ENCODE results near the gene ATP13A3.

DNA sequence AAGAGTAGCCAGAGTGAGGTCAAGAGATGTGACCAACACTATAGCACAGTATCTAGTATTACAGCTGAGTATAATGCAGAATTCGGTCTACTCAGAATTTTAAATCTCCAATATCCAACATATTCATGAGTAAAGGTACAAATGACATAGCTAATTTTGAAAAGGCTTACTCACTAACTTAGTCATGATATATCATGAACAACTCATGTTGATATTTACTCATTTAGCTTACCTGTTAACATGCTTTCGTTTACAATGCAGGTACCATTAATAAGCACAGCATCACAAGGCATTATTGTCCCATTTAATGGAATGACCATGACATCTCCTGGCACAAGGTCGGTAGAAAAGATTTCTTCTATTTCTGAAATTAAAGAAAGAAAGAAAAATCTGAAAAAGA is 36.9 kb downstream of the ATP13A3 start:
- no peak for TF ChIP-seq POLR2A (IDR thresholded peaks at IDR 0.05; ENCODE audit: low read depth, low read length)
- TF ChIP-seq, protein P1, sequence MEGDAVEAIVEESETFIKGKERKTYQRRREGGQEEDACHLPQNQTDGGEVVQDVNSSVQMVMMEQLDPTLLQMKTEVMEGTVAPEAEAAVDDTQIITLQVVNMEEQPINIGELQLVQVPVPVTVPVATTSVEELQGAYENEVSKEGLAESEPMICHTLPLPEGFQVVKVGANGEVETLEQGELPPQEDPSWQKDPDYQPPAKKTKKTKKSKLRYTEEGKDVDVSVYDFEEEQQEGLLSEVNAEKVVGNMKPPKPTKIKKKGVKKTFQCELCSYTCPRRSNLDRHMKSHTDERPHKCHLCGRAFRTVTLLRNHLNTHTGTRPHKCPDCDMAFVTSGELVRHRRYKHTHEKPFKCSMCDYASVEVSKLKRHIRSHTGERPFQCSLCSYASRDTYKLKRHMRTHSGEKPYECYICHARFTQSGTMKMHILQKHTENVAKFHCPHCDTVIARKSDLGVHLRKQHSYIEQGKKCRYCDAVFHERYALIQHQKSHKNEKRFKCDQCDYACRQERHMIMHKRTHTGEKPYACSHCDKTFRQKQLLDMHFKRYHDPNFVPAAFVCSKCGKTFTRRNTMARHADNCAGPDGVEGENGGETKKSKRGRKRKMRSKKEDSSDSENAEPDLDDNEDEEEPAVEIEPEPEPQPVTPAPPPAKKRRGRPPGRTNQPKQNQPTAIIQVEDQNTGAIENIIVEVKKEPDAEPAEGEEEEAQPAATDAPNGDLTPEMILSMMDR (conservative IDR thresholded peaks at IDR 0.05; ENCODE audit: low read depth, low read length): no peak

Data from IMR-90 (cell line).